HEK293 (cell line): ENCODE measurements around the gene KCNS3.

Source experiments
- ZNF132 ChIP-seq: fragments of 450-650 bp; formaldehyde crosslinking; IDR thresholded peaks from 2 replicates; pipeline ENCODE4 v1.5.1; 2017; ENCODE audit warnings: missing biosample characterization, missing genetic modification characterization, borderline replicate concordance
- ZNF202 ChIP-seq: fragments of 450-650 bp; formaldehyde crosslinking; IDR thresholded peaks from 2 replicates; pipeline ENCODE4 v1.5.1; 2016; ENCODE audit warnings: missing biosample characterization, missing genetic modification characterization, borderline replicate concordance
- ZNF24 ChIP-seq: fragments of 450-650 bp; formaldehyde crosslinking; IDR thresholded peaks from 2 replicates; pipeline ENCODE4 v1.5.1; 2016; ENCODE audit warnings: missing biosample characterization, missing genetic modification characterization
- ZNF274 ChIP-seq, 2 experiments: fragments of 200-500 bp in 1 of 2; fragments of 450-650 bp in 1 of 2; sonication (Bioruptor generic) in 1 of 2; formaldehyde crosslinking in 1 of 2; IDR thresholded peaks; 2 replicates each; pipeline versions ENCODE4 v1.5.1 to v1.6.1; 2014 to 2016; ENCODE audit warnings: borderline replicate concordance in 1 of 2, inconsistent platforms in 1 of 2, low read length in 1 of 2, missing biosample characterization in 1 of 2, missing genetic modification characterization in 1 of 2
- ZNF600 ChIP-seq: fragments of 450-650 bp; formaldehyde crosslinking; IDR thresholded peaks from 2 replicates; pipeline ENCODE4 v1.5.1; 2016; ENCODE audit warnings: missing biosample characterization, missing genetic modification characterization
- TF ChIP-seq, protein P1 (sequence below): fragments of 450-650 bp; formaldehyde crosslinking; IDR thresholded peaks from 2 replicates; pipeline ENCODE4 v1.5.1; 2016; ENCODE audit warnings: missing biosample characterization, missing genetic modification characterization, borderline replicate concordance

The KCNS3 gene

DNA sequence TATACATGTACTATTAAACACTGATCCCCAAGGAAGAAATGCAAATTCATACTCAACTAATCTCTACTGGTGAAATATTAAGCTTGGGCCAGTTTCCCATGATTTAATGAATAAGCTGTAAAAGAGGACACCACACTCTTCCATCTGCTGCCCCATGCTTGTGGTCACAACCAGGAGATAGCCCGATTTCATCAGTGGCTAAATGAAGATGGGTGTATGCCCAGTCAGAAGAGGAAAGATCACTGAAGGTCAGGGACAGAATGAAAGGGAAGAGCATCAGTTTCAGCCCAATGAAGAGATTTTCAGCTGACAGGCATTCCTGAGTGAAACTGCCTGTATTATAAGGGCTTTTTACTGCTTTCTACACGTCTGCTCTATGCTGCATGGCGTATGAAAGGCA lies 103.5 kb downstream of the KCNS3 start (continued):
- TF ChIP-seq, protein P1, sequence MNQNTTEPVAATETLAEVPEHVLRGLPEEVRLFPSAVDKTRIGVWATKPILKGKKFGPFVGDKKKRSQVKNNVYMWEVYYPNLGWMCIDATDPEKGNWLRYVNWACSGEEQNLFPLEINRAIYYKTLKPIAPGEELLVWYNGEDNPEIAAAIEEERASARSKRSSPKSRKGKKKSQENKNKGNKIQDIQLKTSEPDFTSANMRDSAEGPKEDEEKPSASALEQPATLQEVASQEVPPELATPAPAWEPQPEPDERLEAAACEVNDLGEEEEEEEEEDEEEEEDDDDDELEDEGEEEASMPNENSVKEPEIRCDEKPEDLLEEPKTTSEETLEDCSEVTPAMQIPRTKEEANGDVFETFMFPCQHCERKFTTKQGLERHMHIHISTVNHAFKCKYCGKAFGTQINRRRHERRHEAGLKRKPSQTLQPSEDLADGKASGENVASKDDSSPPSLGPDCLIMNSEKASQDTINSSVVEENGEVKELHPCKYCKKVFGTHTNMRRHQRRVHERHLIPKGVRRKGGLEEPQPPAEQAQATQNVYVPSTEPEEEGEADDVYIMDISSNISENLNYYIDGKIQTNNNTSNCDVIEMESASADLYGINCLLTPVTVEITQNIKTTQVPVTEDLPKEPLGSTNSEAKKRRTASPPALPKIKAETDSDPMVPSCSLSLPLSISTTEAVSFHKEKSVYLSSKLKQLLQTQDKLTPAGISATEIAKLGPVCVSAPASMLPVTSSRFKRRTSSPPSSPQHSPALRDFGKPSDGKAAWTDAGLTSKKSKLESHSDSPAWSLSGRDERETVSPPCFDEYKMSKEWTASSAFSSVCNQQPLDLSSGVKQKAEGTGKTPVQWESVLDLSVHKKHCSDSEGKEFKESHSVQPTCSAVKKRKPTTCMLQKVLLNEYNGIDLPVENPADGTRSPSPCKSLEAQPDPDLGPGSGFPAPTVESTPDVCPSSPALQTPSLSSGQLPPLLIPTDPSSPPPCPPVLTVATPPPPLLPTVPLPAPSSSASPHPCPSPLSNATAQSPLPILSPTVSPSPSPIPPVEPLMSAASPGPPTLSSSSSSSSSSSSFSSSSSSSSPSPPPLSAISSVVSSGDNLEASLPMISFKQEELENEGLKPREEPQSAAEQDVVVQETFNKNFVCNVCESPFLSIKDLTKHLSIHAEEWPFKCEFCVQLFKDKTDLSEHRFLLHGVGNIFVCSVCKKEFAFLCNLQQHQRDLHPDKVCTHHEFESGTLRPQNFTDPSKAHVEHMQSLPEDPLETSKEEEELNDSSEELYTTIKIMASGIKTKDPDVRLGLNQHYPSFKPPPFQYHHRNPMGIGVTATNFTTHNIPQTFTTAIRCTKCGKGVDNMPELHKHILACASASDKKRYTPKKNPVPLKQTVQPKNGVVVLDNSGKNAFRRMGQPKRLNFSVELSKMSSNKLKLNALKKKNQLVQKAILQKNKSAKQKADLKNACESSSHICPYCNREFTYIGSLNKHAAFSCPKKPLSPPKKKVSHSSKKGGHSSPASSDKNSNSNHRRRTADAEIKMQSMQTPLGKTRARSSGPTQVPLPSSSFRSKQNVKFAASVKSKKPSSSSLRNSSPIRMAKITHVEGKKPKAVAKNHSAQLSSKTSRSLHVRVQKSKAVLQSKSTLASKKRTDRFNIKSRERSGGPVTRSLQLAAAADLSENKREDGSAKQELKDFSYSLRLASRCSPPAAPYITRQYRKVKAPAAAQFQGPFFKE = no peak
- TF ChIP-seq ZNF132 (tag by site-specific recombination) = no peak
- no peak for TF ChIP-seq ZNF24 (tag by site-specific recombination)
- no peak for TF ChIP-seq ZNF600 (tag by site-specific recombination)
- TF ChIP-seq ZNF274 (IDR thresholded peaks at IDR 0.05; ENCODE audit: low read length) = no peak
- no peak for TF ChIP-seq ZNF274 (tag by site-specific recombination; IDR thresholded peaks at IDR 0.05; ENCODE audit: borderline replicate concordance)
- TF ChIP-seq ZNF202 = no peak
